HUDEP-2 (cell line): ENCODE measurements around the gene PCARE.
"Not testable (repeated sequence)": the region's sequence is repeated elsewhere in the genome, so short reads cannot be mapped to it uniquely, and the experiment has no call there.

ENCODE experiments used
- DNase-seq, 76 experiments: peaks; one replicate each; lab custom pipeline; 2025; ENCODE audit not compliant: unreplicated experiment in 76 of 76; lab: John Stamatoyannopoulos, UW

The PCARE gene

GRCh38 chr2:29100564-29100963, 26.2 kb upstream of the PCARE start:
- DNase-seq = no peak

- no peak for DNase-seq
These were observed 23.2 kb upstream of the PCARE start for GRCh38 chr2:29097569-29097968.

- DNase-seq = no peak
These were observed 22.6 kb upstream of the PCARE start for GRCh38 chr2:29096969-29097368.

- not testable (repeated sequence) for DNase-seq
These were observed 16.0 kb upstream of the PCARE start for GRCh38 chr2:29090311-29090710.

GRCh38 chr2:29084554-29084953, 10.2 kb upstream of the PCARE start:
- DNase-seq = no peak

- DNase-seq = no peak
These were observed 8.6 kb upstream of the PCARE start for GRCh38 chr2:29082804-29083495.

DNA sequence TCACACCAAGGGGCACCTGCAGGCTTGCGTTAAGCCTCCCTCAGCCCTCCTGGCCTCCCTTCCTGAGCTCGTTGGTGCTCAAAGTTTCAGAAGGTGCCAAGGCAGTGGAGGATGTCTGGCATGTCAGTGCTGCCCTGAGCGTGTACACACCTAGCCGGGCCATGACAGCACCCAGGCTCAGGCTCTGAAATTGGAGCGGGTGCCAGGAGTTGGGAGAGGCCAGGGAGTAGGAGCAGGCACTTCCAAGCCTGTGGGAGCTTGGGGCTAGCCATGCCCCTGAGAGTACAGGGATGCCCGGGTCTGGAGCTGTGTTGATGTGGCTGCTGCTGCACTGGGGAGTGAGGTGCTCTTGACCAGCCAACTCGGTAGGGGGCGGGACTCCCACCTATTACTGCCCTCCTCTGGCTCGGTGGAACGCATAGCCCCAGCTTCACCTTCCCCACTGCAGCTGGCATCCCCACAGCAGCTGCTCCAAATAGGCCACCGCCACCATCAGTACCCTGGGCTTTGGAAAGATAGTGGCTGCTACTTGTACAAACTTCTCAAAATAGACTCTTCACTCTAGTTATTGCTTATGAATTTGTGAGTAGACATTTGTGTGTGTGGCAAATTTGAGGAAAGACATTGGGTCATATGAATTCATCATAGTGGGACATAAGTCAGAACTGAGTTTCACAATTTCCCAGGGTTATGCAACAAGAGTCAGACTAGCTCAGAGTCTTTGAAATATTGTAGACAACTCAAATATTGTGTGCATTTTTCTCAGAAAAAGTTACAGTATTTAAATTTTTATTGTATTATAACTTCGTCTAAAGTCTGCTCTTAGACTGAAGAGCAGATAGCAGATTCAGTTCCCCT, 6.8 kb upstream of the PCARE start:
- no peak for DNase-seq

- DNase-seq = no peak
These were observed 5.6 kb upstream of the PCARE start for GRCh38 chr2:29079887-29080286.

DNA sequence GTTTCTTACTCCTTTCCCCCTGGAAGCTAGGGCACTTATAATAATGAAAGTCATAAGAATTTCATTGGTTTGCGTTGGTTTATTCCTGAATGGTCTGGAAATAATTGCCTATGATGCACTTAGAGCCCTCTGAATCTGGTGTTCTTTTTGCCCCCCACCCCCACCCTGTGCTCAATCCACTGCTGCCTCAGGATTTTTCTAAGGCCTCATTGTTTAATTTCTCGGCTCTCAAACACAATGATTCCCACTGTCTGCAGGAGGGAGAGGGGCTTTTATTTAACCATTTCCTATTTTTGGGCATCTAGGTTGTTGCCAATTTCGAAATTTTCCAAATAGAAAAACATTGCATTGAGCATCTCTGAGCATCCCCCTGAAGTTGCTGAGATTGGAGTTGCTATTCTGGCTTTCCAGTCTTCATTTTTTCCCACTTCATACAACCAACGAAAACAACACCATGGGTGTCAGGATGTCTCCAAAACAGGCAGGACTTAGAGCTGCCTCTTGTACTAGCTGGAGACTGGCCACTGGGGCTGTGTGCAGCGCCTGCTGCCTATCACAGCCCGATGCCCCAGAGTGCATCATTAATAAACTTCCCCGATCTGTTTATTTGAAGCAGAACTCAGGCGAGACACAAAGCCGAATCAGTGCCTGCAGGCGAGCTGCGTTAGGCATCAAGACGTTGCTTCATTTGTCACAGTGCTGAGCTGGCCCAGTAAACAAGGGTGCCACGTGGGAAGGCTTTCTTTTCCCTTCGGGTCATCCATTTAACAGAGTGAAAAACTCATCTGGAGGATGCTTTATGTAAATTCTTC, 1.8 kb upstream of the PCARE start:
- DNase-seq = no peak

GRCh38 chr2:29073933-29074332, 390 bp downstream of the PCARE start:
- no peak for DNase-seq

DNA sequence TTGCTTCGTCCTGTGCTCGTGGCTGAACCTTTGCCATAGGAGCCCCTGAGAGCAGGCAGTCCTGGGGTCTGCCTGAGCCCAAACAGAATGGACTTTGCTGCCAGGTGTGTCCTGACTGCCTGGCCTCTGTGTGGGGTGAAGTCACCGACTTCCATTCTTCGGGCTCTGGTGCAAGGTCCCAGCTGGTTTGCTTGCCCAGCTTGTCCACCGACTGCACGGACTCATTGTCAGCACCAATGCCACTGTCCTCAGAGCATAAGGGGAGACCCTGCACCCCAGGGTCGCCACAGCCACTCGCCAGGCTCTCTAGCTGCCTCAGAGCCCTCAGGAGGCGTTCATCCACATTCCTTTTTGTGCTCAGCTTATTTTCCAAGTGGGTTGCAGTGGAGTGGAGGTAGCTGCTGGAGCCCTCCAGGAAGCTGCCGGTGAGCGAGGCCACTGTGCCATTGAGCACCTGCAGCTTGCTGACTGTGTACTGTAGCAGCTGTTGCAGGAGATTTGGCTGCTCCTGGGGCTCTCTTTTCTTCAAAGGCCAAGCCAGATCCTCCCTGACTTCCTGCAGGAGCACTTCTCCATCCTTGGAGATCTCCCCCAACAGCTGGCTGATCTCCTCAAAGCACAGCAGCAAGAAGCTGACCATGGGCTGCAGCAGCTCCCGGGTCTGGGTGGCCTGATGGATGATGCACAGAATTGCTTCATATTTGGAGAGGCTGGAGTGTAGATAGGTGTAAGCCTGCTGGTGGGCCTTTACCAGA, 1.2 kb downstream of the PCARE start:
- DNase-seq = no peak

DNA sequence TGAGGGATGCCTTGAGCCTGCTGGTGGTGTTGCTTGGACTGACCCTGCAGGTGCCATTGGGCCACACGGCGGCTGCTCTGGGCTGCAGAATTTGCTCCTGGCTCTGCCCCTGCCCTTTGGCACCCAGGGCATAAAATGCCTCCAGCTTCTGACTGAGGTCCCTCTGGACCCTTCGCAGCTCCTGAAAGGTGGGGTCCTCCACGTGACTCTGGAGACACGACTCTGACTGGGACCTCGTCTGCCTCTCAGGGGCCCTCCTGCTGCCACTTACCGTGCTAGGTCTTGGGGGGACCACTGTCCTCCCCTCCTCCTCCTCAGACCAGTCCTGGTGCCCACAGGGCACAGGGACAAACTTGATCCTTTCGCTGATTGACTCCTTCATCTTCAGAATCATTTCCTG, 2.1 kb downstream of the PCARE start:
- DNase-seq = no peak

- no peak for DNase-seq
These were observed 3.0 kb downstream of the PCARE start for GRCh38 chr2:29071032-29071975.

DNA sequence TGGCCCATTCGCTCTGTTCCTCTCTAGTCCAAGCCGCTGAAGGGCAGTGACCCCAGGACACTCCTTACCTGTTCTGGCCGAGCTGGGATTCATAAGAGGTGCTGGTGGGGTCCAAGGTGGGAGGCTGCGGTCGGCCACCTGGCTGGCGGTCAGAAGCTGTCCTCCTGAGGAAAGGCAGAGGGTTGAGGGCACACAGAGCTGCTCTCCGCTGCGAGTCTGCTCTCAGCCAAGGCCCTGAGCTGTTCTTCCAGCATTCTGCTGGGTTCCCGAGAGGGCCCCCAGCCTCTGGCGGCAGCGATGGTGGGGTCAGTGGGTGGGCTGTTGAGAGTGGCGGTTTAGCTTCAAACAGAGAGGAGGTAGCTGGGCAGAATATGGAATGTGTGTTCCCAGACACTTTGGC, 3.8 kb downstream of the PCARE start:
- DNase-seq = no peak

DNA sequence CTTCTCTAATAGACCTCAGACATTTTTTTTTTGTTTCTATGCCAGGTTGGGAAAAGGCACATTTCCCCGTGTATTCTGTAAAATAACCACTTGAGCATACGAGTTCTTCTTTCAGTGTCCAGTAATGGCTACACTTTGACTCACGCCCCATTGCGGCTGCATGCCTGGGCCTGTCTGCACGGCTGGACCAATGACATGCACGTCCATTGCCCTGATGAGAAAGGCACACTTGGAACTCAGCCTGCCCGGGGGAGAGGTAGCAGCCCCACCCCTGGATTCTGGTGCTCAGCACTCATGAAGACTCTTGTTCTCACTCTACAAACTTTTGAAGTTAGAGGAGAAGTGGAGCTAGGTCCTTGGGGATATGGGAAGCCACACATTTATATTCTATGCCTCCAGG, 5.8 kb downstream of the PCARE start:
- no peak for DNase-seq

GRCh38 chr2:29066997-29067605, 7.2 kb downstream of the PCARE start:
- no peak for DNase-seq

GRCh38 chr2:29066271-29066860, 8.0 kb downstream of the PCARE start:
- no peak for DNase-seq

DNA sequence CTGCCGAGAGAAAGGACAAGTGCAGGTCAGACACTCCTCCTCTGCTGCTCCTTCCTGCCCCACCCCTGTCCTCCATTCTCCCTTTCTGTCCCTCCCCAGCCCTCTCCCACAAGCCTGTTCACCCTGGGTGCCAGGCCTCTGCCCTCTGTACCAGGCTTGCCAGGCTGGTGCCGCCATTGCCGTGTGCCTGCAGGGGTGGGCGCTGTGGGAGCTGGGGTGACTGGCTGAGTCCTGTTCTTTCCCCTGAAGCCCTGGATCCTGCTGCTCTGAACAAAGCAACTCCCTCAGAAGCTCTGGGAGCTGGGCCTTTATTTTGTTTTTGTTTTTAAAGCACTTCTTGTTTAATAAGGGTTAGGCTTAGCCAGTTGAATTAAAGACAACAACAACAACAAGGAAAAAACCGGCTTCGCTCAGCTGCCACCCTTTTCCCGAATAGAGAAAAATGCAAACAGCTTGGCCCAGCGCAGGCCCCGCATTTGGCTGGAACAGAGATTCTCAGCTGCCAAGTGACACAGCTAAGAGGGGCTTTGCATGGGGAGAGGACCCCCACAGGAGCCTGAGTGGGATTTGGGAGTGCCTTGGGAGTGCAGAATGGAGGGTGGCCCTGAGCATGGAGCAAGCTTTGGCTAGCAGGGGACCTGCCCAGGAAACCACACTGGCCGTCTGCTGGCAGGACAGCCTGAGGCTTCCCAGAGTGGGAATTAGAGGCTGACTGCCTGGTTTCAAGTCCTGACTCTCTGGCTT, 9.1 kb downstream of the PCARE start:
- DNase-seq = no peak
